ENCODE results near the gene CRHR1. TPM values are rescaled to one million over a fixed set of nuclear protein-coding genes. Genes with fewer than 3 reads are reported as not detected.
A peak's percentile ranks its signal among the peaks of the same experiment; 100 is the strongest.

The CRHR1 gene
- total RNA-seq, 1 experiment from 2014 or later: not detected

GRCh38 chr17:45783593-45784292, 377 bp upstream of the CRHR1 start:
- ATAC-seq (no peak; the same call in 1 of the 2 replicates), DNase-seq (no peak)
- no TSS peak for BruUV-seq (replicated peaks)
- H3K4me3 ChIP-seq (ENCODE audit: low read length): peak overlapping the region; percentile 60
- no peaks in the 10 kb centered on the region for H3K9me2 ChIP-seq (replicated peaks; ENCODE audit: low read length)
- H4K20me1 ChIP-seq (ENCODE audit: low read length): no peaks in the 10 kb centered on the region
- H3K9me3 ChIP-seq (ENCODE audit: low read length): no peaks in the 10 kb centered on the region
- H3K27me3 ChIP-seq (ENCODE audit: low read length): peaks cover 79% of the 10 kb centered on the region
- intact Hi-C loops (cut with micrococcal nuclease): no loop called here
- no peak overlapping the region for H3K9ac ChIP-seq (ENCODE audit: low read length)
- peaks cover 12% of the 10 kb centered on the region; the same call in 1 of the 2 replicates for H3K4me1 ChIP-seq (ENCODE audit: insufficient read depth, low read length)
- no peaks in the 10 kb centered on the region for H3K36me3 ChIP-seq (ENCODE audit: low read depth, low read length)
- H3F3A ChIP-seq (ENCODE audit: low read length, unreplicated experiment): no peaks in the 10 kb centered on the region
- POLR2A ChIA-PET (ENCODE audit: unreplicated experiment): no interaction called here
- no peaks in the 10 kb centered on the region for H3K79me2 ChIP-seq (ENCODE audit: low read length)
- peak overlapping the region; percentile 80 for H2AFZ ChIP-seq (ENCODE audit: low read length)
- TF ChIP-seq EZH2phosphoT487 (IDR thresholded peaks at IDR 0.05; ENCODE audit: borderline replicate concordance, low read length): peak; percentile 79; the same call in 1 of the 2 replicates
- TF ChIP-seq CTCF (conservative IDR thresholded peaks at IDR 0.05; ENCODE audit: low read depth, low read length): no peak
- peak; percentile 95 for TF ChIP-seq EZH2 (IDR thresholded peaks at IDR 0.05; ENCODE audit: low read length, unreplicated experiment)
- CTCF ChIA-PET: no interaction called here
- H3K27ac ChIP-seq (ENCODE audit: low read length): no peak overlapping the region
- H3K4me2 ChIP-seq (ENCODE audit: low read length): peak overlapping the region; percentile 80

DNA sequence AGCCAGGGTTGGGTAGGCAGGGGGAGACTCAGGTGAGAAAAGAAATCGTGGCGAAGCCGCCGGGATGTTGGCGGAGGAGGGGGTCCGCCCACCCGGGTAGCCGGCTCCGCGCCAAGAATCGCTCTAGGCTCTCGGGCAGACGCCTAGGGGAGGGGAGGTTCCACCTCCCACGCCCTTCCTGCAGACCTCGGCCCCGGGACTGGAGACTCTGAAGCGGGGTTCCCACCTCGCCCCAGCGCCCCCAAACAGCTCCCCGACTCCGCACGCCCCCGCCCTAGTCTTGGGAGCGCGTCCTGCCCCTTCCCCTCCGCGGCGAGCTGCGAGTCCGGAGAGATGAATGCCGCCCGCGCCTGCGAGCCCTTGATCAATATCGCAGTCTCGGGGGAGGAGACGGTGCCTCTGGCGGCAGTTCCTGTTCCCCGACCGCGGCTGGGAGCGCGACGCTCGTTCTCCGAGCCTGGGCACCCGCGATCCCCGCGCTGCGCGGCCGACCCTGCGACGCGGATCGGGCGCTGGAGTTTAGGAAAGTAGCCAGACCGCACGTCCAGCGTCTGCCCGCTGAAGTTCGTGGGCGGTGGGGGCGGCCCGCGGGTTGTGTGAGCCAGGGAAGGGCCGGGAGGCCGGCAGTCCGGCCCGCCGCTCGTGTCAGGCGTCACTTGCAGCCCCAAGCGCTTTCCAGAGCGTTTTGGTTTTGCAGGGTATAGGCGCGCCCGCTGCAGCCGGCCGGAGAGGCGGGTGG, 790 bp downstream of the CRHR1 start:
- peaks cover 81% of the 10 kb centered on the region for H3K27me3 ChIP-seq (ENCODE audit: low read length)

More for the DNA sequence above, 790 bp downstream of the CRHR1 start:
- Histone ChIP-seq H3K4me2 (ENCODE audit: low read length) (peak overlapping the region; percentile 91), H3K9me2 (replicated peaks; ENCODE audit: low read length) (no peaks in the 10 kb centered on the region), H3K27ac (ENCODE audit: low read length) (no peak overlapping the region), H3F3A (ENCODE audit: low read length, unreplicated experiment) (no peaks in the 10 kb centered on the region), H2AFZ (ENCODE audit: low read length) (peak overlapping the region; percentile 64), H3K9ac (ENCODE audit: low read length) (no peak overlapping the region), H4K20me1 (ENCODE audit: low read length) (no peaks in the 10 kb centered on the region), H3K4me3 (ENCODE audit: low read length) (peak overlapping the region; percentile 61), H3K36me3 (ENCODE audit: low read depth, low read length) (no peaks in the 10 kb centered on the region), H3K9me3 (ENCODE audit: low read length) (no peaks in the 10 kb centered on the region), H3K4me1 (ENCODE audit: insufficient read depth, low read length) (peaks cover 12% of the 10 kb centered on the region; the same call in 1 of the 2 replicates), H3K79me2 (ENCODE audit: low read length) (no peaks in the 10 kb centered on the region)
- ATAC-seq: peak; percentile 36
- TF ChIP-seq EZH2phosphoT487 (IDR thresholded peaks at IDR 0.05; ENCODE audit: borderline replicate concordance, low read length) (peak; percentile 45; the same call in 1 of the 2 replicates), EZH2 (IDR thresholded peaks at IDR 0.05; ENCODE audit: low read length, unreplicated experiment) (peak; percentile 63), CTCF (conservative IDR thresholded peaks at IDR 0.05; ENCODE audit: low read depth, low read length) (no peak)
- ChIA-PET POLR2A (ENCODE audit: unreplicated experiment) (no interaction called here), CTCF (no interaction called here)
- DNase-seq: peak; percentile 32
- BruUV-seq (replicated peaks): no TSS peak
- intact Hi-C loops (cut with micrococcal nuclease): no loop called here

Measured in PC-3 (cell line).